SK-N-SH treated with all-trans-retinoic acid at 6 μM for 48 hours (cell line): ENCODE data around the gene HDAC4.

Source experiments
- ARNTL ChIP-seq: fragments of 450-650 bp; formaldehyde crosslinking; IDR thresholded peaks from 2 replicates; pipeline ENCODE4 v1.5.0; 2020; ENCODE audit warnings: low read depth, mild to moderate bottlenecking, moderate library complexity, borderline replicate concordance
- CSDC2 ChIP-seq: fragments of 250-450 bp; sonication (Bioruptor Pico); IDR thresholded peaks from 2 replicates; pipeline ENCODE4 v1.5.0; 2020; ENCODE audit warnings: mild to moderate bottlenecking, moderate library complexity
- ESRRG ChIP-seq: fragments of 250-450 bp; sonication (Bioruptor Pico); IDR thresholded peaks from 2 replicates; pipeline ENCODE4 v1.6.1; 2021; ENCODE audit warnings: mild to moderate bottlenecking
- GLIS3 ChIP-seq: fragments of 250-450 bp; sonication (Bioruptor Pico); IDR thresholded peaks from 2 replicates; pipeline ENCODE4 v1.5.0; 2020; ENCODE audit warnings: mild to moderate bottlenecking, moderate library complexity
- ZFP3 ChIP-seq: fragments of 250-450 bp; sonication (Bioruptor Pico); IDR thresholded peaks from 2 replicates; pipeline ENCODE4 v1.5.0; 2020; ENCODE audit warnings: mild to moderate bottlenecking, moderate library complexity
- ZFP30 ChIP-seq: fragments of 450-650 bp; formaldehyde crosslinking; IDR thresholded peaks from 2 replicates; pipeline ENCODE4 v1.5.0; 2022; ENCODE audit warnings: mild to moderate bottlenecking, moderate library complexity
- ZNF565 ChIP-seq: fragments of 450-650 bp; formaldehyde crosslinking; conservative IDR thresholded peaks from 2 replicates; pipeline ENCODE4 v1.5.0; 2020; ENCODE audit warnings: low read depth, mild to moderate bottlenecking, moderate library complexity
- ZNF70 ChIP-seq: fragments of 450-650 bp; formaldehyde crosslinking; IDR thresholded peaks from 2 replicates; pipeline ENCODE4 v1.5.0; 2020; ENCODE audit warnings: mild to moderate bottlenecking, moderate library complexity
- TF ChIP-seq, protein P1 (sequence below): fragments of 250-450 bp; sonication (Bioruptor Pico); IDR thresholded peaks from 2 replicates; pipeline ENCODE4 v1.5.0; 2020; ENCODE audit warnings: mild to moderate bottlenecking, moderate library complexity

DNA sequence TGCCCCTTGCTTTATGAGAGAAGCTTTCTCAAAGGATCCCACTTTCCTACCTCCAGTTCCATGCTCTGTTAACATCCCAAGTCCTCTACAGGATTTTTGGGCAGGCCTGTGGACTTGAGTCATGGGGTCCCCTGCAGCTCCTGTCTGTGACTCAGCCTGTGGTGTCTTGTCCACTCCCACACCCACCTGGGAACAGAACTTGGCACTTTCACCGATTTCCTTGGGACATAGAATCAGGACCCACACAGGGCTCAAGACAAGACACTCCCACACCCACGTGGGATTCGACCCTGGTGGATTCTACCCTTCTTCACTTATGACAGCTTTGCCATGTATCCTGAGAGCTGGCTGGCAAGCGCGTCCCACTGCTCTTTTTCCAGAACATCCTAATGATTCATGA is 30.7 kb upstream of the HDAC4 start:
- no peak for TF ChIP-seq ZNF565 (CRISPR knock-in tag)
- TF ChIP-seq ZFP30: no peak
- TF ChIP-seq, protein P1, sequence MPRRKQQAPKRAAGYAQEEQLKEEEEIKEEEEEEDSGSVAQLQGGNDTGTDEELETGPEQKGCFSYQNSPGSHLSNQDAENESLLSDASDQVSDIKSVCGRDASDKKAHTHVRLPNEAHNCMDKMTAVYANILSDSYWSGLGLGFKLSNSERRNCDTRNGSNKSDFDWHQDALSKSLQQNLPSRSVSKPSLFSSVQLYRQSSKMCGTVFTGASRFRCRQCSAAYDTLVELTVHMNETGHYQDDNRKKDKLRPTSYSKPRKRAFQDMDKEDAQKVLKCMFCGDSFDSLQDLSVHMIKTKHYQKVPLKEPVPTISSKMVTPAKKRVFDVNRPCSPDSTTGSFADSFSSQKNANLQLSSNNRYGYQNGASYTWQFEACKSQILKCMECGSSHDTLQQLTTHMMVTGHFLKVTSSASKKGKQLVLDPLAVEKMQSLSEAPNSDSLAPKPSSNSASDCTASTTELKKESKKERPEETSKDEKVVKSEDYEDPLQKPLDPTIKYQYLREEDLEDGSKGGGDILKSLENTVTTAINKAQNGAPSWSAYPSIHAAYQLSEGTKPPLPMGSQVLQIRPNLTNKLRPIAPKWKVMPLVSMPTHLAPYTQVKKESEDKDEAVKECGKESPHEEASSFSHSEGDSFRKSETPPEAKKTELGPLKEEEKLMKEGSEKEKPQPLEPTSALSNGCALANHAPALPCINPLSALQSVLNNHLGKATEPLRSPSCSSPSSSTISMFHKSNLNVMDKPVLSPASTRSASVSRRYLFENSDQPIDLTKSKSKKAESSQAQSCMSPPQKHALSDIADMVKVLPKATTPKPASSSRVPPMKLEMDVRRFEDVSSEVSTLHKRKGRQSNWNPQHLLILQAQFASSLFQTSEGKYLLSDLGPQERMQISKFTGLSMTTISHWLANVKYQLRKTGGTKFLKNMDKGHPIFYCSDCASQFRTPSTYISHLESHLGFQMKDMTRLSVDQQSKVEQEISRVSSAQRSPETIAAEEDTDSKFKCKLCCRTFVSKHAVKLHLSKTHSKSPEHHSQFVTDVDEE (CRISPR knock-in tag): no peak
- no peak for TF ChIP-seq ZFP3 (CRISPR knock-in tag)
- no peak for TF ChIP-seq CSDC2 (CRISPR knock-in tag)
- TF ChIP-seq ARNTL: no peak
- TF ChIP-seq GLIS3 (CRISPR knock-in tag): no peak
- TF ChIP-seq ZNF70 (CRISPR knock-in tag): no peak
- TF ChIP-seq ESRRG (CRISPR knock-in tag): no peak
